Measurements from ENCODE around the gene SLC17A4.

GRCh38 chr6:25745836-25746235 is 8.7 kb upstream of the SLC17A4 start:
- no peak for TF ChIP-seq CTCF (IDR thresholded peaks at IDR 0.05)
- TF ChIP-seq POLR2AphosphoS5 (IDR thresholded peaks at IDR 0.05; ENCODE audit: low read depth, low read length): no peak

Measured in Panc1 (cell line).